Testis (tissue), 2 donors: ENCODE results near the gene GRID1.

Experiments
- POLR2A ChIP-seq: fragments of 450-650 bp; IDR thresholded peaks from one replicate; pipeline ENCODE4 v1.6.1; 2017; ENCODE audit warnings: antibody characterized with exemption, mild to moderate bottlenecking, moderate library complexity
- TF ChIP-seq, protein P1 (sequence below), 3 experiments: fragments of 450-650 bp in 2 of 3; fragments of 200-600 bp in 1 of 3; sonication (generic) in 1 of 3; IDR thresholded peaks; one replicate each; pipeline ENCODE4 v1.5.1; 2016 to 2019; ENCODE audit warnings: antibody characterized with exemption in 3 of 3, mild to moderate bottlenecking in 2 of 3, moderate library complexity in 1 of 3

DNA sequence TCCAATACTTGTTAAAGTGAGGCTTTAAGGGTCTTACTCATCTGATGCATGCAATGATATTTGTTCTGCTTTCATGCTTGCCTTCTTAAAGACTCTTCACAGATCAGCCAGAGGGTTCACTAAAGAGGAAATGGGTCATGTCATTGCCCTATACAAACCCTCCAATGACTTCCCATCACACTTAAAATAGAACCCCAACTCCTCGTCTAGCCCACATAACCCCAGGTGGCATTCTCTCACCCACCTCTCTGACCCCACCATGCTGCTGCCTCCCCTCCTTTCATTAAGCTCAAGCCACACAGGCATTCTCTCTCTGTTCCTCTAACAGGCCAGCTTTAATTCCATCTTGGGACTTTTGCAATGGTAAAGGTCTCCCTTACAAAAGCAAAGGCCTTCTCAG, 253.6 kb downstream of the GRID1 start:
- TF ChIP-seq, protein P1, sequence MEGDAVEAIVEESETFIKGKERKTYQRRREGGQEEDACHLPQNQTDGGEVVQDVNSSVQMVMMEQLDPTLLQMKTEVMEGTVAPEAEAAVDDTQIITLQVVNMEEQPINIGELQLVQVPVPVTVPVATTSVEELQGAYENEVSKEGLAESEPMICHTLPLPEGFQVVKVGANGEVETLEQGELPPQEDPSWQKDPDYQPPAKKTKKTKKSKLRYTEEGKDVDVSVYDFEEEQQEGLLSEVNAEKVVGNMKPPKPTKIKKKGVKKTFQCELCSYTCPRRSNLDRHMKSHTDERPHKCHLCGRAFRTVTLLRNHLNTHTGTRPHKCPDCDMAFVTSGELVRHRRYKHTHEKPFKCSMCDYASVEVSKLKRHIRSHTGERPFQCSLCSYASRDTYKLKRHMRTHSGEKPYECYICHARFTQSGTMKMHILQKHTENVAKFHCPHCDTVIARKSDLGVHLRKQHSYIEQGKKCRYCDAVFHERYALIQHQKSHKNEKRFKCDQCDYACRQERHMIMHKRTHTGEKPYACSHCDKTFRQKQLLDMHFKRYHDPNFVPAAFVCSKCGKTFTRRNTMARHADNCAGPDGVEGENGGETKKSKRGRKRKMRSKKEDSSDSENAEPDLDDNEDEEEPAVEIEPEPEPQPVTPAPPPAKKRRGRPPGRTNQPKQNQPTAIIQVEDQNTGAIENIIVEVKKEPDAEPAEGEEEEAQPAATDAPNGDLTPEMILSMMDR (IDR thresholded peaks at IDR 0.05), result no peak
- no peak for TF ChIP-seq POLR2A
